Lower leg skin (tissue), 4 donors: ENCODE results near the gene CSNK1A1. TPM values are rescaled to one million over a fixed set of nuclear protein-coding genes. Genes with fewer than 3 reads are reported as not detected.
"Not testable (repeated sequence)": the region's sequence is repeated elsewhere in the genome, so short reads cannot be mapped to it uniquely, and the experiment has no call there.

ENCODE experiments used
- DNase-seq, 2 donors: peaks; one replicate each; pipeline ENCODE4 v3.0.0-alpha.2; 2019; ENCODE audit warnings: low spot score in 2 of 2
- H3K4me3 ChIP-seq: fragments of 200-600 bp; sonication (generic); 2 replicates; pipeline ENCODE4 v1.5.1; 2017; ENCODE audit warnings: mild to moderate bottlenecking, low read depth; ENCODE audit not compliant: poor library complexity, severe bottlenecking
- POLR2A ChIP-seq, 2 donors: fragments of 450-650 bp; IDR thresholded peaks; one replicate each; pipeline ENCODE4 v1.6.1; 2016 to 2017; ENCODE audit warnings: antibody characterized with exemption in 2 of 2, mild to moderate bottlenecking in 1 of 2, moderate library complexity in 1 of 2
- WGBS, 2 donors: methylation state at CpG; one replicate each; pipeline ENCODE4 v1.1.5; 2018; 5-methylcytosine and 5-hydroxymethylcytosine counted together
- intact Hi-C: fragments of 100-400 bp; cut with DNase I; formaldehyde crosslinking; loops from one replicate; pipeline ENCODE4 v1.15.0; 2023; ENCODE audit warnings: low total_unique reads
- total RNA-seq, 4 donors: library from RNA; depleted of rRNA; stranded (reverse); fragments of >200 nt; gene quantifications; one replicate each; pipeline ENCODE4 v1.1.0, GENCODE V29; 2016
- TF ChIP-seq, protein P1 (sequence below), 3 donors: fragments of 450-650 bp; IDR thresholded peaks; one replicate each; pipeline ENCODE4 v1.5.1; 2016; ENCODE audit warnings: antibody characterized with exemption in 3 of 3, mild to moderate bottlenecking in 3 of 3, moderate library complexity in 2 of 3

The CSNK1A1 gene
- total RNA-seq, 4 donors from 2014 or later, result 270 to 297 (median 282) TPM

DNA sequence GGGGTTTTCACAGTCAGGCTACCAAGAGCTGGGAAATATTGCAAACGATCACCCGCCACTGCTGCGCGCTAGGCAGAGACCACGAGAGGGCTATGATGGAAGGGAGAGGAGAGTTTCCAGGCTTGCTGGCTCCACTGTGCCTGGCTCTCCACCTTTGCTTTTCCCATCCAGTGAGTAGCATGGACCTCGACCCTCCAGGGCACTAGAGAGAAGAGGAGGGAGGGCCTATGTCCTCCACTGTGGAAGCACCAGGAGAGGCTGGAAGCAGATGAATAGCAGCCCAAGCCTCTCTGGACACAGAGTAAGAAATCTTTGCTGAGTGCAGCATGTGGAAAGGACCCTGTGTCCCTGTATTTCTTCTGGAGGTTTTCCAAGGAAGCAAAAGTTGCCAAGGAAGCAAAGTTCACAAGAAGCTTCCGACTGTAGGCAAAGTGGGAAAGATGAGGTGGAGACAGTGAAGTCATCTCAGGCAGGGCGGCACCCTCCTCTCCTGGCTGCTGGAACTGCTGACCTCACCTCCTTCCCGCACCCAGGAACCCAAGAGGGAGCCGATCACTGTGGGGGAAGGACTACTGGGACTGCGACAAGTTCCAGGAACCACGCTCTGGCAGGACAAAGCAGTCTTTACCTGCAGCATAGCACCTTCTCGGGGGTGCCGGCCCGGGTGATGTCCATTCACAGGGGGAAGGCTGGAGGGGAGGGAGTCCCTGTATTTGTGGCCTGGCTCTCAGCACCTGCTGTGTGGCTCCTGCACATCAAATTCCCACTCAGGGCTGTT lies 79.6 kb downstream of the CSNK1A1 start:
- peak in 1 of 2 donors; percentile 67 for DNase-seq
- H3K4me3 ChIP-seq, result no peak overlapping the region
- WGBS, 2 donors, result 52 to 55% methylated on average over 15 of the region's 15 CpGs
- TF ChIP-seq, protein P1, sequence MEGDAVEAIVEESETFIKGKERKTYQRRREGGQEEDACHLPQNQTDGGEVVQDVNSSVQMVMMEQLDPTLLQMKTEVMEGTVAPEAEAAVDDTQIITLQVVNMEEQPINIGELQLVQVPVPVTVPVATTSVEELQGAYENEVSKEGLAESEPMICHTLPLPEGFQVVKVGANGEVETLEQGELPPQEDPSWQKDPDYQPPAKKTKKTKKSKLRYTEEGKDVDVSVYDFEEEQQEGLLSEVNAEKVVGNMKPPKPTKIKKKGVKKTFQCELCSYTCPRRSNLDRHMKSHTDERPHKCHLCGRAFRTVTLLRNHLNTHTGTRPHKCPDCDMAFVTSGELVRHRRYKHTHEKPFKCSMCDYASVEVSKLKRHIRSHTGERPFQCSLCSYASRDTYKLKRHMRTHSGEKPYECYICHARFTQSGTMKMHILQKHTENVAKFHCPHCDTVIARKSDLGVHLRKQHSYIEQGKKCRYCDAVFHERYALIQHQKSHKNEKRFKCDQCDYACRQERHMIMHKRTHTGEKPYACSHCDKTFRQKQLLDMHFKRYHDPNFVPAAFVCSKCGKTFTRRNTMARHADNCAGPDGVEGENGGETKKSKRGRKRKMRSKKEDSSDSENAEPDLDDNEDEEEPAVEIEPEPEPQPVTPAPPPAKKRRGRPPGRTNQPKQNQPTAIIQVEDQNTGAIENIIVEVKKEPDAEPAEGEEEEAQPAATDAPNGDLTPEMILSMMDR (IDR thresholded peaks at IDR 0.05), result no peak
- no peak for TF ChIP-seq POLR2A (IDR thresholded peaks at IDR 0.05)
- intact Hi-C loops, result no loop called here

DNA sequence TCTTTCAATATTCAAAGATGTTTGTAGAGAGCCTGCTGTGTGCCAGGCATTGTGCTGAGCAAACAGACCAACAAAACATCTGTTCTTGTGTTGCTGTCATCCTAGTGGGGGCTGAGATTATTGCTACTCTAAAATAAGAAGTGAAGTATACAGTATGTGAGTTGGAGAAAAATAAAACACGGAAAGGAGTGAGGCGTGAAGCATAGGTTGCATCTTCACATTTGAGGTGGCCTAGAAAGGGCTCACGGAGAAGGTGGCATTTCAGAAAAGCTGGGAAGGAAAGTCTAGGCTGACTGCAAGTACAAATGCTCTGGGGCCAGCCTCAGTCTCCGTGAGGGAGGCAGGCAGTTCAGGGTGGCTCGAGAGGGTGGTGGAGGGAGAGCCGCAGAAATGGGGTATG lies 80.3 kb downstream of the CSNK1A1 start:
- intact Hi-C loops, result no loop called here
- DNase-seq, result no peak
- TF ChIP-seq, protein P1 (IDR thresholded peaks at IDR 0.05), result no peak
- no peak for TF ChIP-seq POLR2A (IDR thresholded peaks at IDR 0.05)
- no peak overlapping the region for H3K4me3 ChIP-seq
- 91 to 92% methylated on average over 6 of the region's 6 CpGs for WGBS, 2 donors

DNA sequence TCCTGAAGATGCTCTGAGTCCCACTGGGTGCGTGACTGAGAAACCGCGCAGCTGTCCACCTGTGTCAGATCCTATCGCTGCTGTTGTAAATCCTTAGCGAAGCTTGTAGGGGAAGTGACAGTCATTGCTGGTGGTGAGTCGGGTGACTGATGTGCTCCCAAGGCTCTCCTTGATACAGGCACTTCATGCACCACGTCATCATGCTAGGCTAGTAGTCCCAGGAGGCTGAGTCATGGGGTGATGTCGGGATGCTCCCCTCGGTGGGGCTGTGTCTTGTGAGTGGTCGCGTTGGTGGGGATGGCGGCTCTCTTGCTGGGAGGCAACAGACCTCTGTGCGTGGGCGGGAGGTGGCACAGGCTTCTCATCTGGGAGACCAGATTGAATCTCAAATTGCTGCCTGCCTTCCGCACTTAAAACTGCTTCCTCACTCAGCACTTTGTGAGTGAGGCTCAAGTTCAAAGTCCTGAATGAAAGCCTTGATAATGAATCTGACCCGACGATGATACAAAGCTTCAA lies 84.7 kb downstream of the CSNK1A1 start:
- 58 to 61% methylated on average over 14 to 17 of the region's 17 CpGs for WGBS, 2 donors
- DNase-seq, result no peak
- TF ChIP-seq, protein P1 (IDR thresholded peaks at IDR 0.05), result no peak
- TF ChIP-seq POLR2A (IDR thresholded peaks at IDR 0.05), result no peak

DNA sequence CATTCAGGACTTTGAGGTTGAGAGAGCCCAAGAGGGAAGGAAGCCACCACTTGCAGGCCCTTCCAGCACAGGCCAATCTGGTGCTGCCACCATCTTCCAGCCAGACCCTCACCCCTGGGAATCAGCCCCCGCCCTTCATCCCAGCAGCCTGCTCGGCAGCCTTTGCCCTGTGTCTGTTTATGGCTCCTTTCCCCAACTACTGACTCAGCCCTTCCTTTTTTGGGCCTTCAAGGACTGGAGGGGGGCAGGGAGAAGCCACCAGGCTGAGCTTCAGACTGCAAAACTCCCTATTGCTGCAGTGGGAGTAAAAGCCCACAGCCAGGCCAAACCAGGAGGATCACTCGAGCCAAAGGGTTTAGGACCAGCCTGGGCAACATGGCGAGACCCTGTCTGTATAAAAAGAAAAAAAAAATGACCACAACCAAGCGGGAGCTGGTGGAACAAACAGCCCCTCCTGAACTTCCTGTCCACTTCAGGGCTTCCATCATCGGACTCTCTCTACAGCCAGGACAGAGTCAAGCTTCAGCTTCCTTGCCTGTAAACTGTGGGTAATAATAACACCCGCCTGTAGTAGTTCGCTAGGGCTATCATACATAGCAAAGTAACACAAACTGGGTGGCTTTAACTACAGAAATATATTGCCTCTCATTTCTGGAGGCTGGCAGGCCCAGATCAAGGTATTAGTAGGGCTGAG lies 86.3 kb downstream of the CSNK1A1 start:
- DNase-seq, result no peak
- intact Hi-C loops, result no loop called here
- WGBS, 2 donors, result 55 to 76% methylated on average over 8 of the region's 8 CpGs
- no peak overlapping the region for H3K4me3 ChIP-seq
- TF ChIP-seq, protein P1 (IDR thresholded peaks at IDR 0.05), result no peak
- no peak for TF ChIP-seq POLR2A (IDR thresholded peaks at IDR 0.05)

More for the DNA sequence above, 84.7 kb downstream of the CSNK1A1 start:
- intact Hi-C loops, result no loop called here
- no peak overlapping the region for H3K4me3 ChIP-seq

DNA sequence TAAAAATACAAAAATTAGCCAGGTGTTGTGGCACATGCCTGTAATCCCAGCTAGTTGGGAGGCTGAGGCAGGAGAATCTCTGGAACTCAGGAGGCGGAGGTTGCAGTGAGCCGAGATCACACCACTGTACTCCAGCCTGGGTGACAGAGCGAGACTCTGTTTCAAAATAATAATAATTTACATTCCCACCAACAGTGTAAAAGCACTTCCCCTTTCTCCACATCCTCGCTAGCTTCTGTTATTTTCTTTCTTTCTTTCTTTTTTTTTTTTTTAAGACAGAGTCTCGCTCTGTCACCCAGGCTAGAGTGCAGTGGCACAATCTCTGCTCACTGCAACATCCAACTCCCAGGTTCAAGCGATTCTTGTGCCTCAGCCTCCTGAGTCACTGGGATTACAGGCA lies 89.3 kb downstream of the CSNK1A1 start:
- 79 to 84% methylated on average over 6 of the region's 6 CpGs for WGBS, 2 donors
- DNase-seq, intact Hi-C loops, H3K4me3 ChIP-seq: not testable (repeated sequence)

DNA sequence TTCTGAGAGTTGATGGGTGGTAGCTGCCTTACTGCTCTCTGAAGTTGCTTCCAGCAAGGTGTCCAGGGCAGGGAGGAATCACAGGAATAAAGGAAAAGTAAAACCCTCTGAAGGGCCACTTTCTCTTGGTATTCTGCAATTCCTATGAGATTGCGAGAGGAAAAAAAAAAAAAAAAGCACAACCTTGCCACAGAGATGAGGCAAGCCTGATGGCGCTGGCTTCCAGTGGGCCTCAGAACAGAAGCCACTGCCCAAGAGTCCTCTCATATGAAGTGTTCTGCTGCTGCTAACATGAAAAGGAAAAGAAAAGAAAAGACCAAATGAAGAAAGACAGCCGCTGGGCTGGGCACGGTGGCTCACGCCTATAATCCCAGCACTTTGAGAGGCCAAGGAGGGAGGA lies 91.3 kb downstream of the CSNK1A1 start:
- no peak for DNase-seq
- intact Hi-C loops, result no loop called here
- no peak overlapping the region for H3K4me3 ChIP-seq
- TF ChIP-seq POLR2A (IDR thresholded peaks at IDR 0.05), result no peak
- TF ChIP-seq, protein P1 (IDR thresholded peaks at IDR 0.05), result no peak
- WGBS, 2 donors, result 92 to 98% methylated on average over 5 of the region's 5 CpGs
